ENCODE measurements around the gene C19orf25. TPM values are rescaled to one million over a fixed set of nuclear protein-coding genes. Genes with fewer than 3 reads are reported as not detected.

Gene C19orf25
- total RNA-seq, 2 donors from 2014 or later: 54.0 to 93.0 TPM

GRCh38 chr19:1486720-1487575 is 7.9 kb upstream of the C19orf25 start:
- Histone ChIP-seq H3K27me3 (replicated peaks; ENCODE audit: insufficient read depth) (no peaks in the 10 kb centered on the region), H3K36me3 (no peaks in the 10 kb centered on the region), H3K4me1 (replicated peaks) (no peaks in the 10 kb centered on the region), H3K4me3 (no peak overlapping the region), H3K9me3 (no peaks in the 10 kb centered on the region), H3K27ac (no peak overlapping the region)
- intact Hi-C loops (cut with DNase I): no loop called here
- 91% methylated on average over 43 of the region's 56 CpGs for WGBS
- TF ChIP-seq POLR2AphosphoS5 (IDR thresholded peaks at IDR 0.05): no peak
- TF ChIP-seq, protein P1, sequence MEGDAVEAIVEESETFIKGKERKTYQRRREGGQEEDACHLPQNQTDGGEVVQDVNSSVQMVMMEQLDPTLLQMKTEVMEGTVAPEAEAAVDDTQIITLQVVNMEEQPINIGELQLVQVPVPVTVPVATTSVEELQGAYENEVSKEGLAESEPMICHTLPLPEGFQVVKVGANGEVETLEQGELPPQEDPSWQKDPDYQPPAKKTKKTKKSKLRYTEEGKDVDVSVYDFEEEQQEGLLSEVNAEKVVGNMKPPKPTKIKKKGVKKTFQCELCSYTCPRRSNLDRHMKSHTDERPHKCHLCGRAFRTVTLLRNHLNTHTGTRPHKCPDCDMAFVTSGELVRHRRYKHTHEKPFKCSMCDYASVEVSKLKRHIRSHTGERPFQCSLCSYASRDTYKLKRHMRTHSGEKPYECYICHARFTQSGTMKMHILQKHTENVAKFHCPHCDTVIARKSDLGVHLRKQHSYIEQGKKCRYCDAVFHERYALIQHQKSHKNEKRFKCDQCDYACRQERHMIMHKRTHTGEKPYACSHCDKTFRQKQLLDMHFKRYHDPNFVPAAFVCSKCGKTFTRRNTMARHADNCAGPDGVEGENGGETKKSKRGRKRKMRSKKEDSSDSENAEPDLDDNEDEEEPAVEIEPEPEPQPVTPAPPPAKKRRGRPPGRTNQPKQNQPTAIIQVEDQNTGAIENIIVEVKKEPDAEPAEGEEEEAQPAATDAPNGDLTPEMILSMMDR (IDR thresholded peaks at IDR 0.05): no peak
- DNase-seq (ENCODE audit: low spot score): no peak

- Histone ChIP-seq H3K27me3 (replicated peaks; ENCODE audit: insufficient read depth) (no peaks in the 10 kb centered on the region), H3K27ac (no peak overlapping the region), H3K9me3 (no peaks in the 10 kb centered on the region), H3K4me3 (no peak overlapping the region), H3K4me1 (replicated peaks) (no peaks in the 10 kb centered on the region), H3K36me3 (no peaks in the 10 kb centered on the region)
- intact Hi-C loops (cut with DNase I): no loop called here
- 95% methylated on average over 18 of the region's 23 CpGs for WGBS
- no peak for DNase-seq (ENCODE audit: low spot score)
- TF ChIP-seq, protein P1 (IDR thresholded peaks at IDR 0.05): no peak
- no peak for TF ChIP-seq POLR2A (IDR thresholded peaks at IDR 0.05)
- TF ChIP-seq POLR2AphosphoS5 (IDR thresholded peaks at IDR 0.05): no peak
These were observed 5.0 kb upstream of the C19orf25 start for GRCh38 chr19:1483979-1484428.

- 91% methylated on average over 56 of the region's 77 CpGs for WGBS
- Histone ChIP-seq H3K4me3 (no peak overlapping the region), H3K9me3 (no peaks in the 10 kb centered on the region), H3K27ac (no peak overlapping the region), H3K27me3 (replicated peaks; ENCODE audit: insufficient read depth) (no peaks in the 10 kb centered on the region), H3K36me3 (no peaks in the 10 kb centered on the region), H3K4me1 (replicated peaks) (no peaks in the 10 kb centered on the region)
- intact Hi-C loops (cut with DNase I): no loop called here
- DNase-seq (ENCODE audit: low spot score): no peak
- TF ChIP-seq POLR2AphosphoS5 (IDR thresholded peaks at IDR 0.05) (no peak), POLR2A (IDR thresholded peaks at IDR 0.05) (no peak)
- TF ChIP-seq, protein P1 (IDR thresholded peaks at IDR 0.05): no peak
These were observed 4.3 kb upstream of the C19orf25 start for GRCh38 chr19:1483131-1483978.

DNA sequence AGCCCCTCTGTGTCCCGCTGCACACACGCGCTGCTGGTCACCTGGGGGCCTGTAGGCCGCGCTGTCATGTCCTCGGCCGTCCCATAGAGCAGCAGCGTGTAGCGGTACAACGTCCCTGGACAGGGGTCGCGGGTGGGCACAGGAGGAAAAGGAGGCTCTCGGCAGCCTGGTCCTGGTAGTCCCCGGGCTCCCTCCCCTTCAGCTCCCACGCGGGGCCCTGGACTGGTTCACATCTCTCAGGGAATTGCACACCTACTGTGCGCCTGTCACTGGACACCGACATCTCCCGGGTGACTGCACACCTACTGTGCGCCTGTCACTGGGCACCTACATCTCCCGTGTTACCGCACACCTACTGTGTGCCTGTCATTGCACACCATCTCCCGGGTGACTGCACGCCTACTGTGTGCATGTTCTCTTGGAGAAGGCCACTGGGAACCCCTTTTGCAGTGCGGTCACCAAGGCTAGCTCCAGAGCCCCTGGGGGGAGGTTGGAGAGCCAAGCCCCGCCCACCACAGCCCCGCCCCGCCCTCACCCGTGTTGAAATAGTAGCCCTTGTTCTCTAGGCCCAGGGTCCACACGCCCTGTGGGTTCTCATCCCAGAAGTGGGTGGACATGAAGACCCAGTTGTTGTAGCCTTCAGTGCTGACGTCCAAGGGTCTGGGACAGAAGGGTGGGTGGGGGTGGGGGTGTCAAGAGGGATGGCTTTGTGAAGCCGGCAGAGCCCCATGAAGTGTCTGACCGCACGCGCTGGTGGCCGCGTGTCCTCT is 3.5 kb upstream of the C19orf25 start:
- intact Hi-C loops (cut with DNase I): no loop called here
- WGBS: 83% methylated on average over 33 of the region's 37 CpGs
- TF ChIP-seq POLR2AphosphoS5 (IDR thresholded peaks at IDR 0.05): no peak
- TF ChIP-seq, protein P1 (IDR thresholded peaks at IDR 0.05): no peak
- TF ChIP-seq POLR2A (IDR thresholded peaks at IDR 0.05): no peak
- H3K4me3 ChIP-seq: no peak overlapping the region
- no peaks in the 10 kb centered on the region for H3K9me3 ChIP-seq
- DNase-seq (ENCODE audit: low spot score): no peak
- H3K27me3 ChIP-seq (replicated peaks; ENCODE audit: insufficient read depth): no peaks in the 10 kb centered on the region
- no peak overlapping the region for H3K27ac ChIP-seq
- no peaks in the 10 kb centered on the region for H3K36me3 ChIP-seq
- no peaks in the 10 kb centered on the region for H3K4me1 ChIP-seq (replicated peaks)

All from prostate gland (tissue), 2 donors.